Measurements from ENCODE around the gene JAG1.

DNA sequence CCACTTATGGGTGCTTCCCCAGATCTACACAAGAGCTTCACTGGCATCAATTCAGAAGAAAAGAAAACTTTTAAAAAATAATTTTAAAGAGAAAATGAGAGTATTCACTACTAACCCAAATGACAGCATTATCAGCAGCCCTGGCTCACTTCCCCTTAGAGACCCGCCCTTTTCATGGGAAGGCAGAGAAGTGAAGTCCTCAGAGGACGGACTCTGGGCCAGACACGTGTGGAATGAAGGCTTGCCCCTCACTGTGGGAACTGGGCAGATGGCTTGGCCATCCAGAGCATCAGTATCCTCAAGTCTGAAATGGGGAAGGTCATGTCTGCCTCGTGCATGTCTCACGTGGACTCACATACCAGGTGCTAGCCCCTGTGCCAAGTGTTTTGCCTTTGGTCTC, 63.5 kb downstream of the JAG1 start:
- no peak for TF ChIP-seq CTCF (IDR thresholded peaks at IDR 0.05; ENCODE audit: insufficient read depth, low read length, poor library complexity, severe bottlenecking)
- TF ChIP-seq EZH2phosphoT487 (conservative IDR thresholded peaks at IDR 0.05; ENCODE audit: low read length): no peak

Measured in SU-DHL-6 (cell line).